K562 (cell line): ENCODE data around the gene GATA2. TPM values are rescaled to one million over a fixed set of nuclear protein-coding genes. Genes with fewer than 3 reads are reported as not detected.

Source experiments
- CBFA2T2 ChIP-seq: fragments of 450-650 bp; conservative IDR thresholded peaks from 2 replicates; pipeline ENCODE4 v1.6.1; 2017; ENCODE audit warnings: mild to moderate bottlenecking
- CXXC5 ChIP-seq: fragments of 250-450 bp; sonication (Bioruptor Pico); IDR thresholded peaks from 2 replicates; pipeline ENCODE4 v1.8.0; 2022; ENCODE audit warnings: inconsistent platforms, mild to moderate bottlenecking, moderate library complexity
- EP400 ChIP-seq: fragments of 450-650 bp; IDR thresholded peaks from 2 replicates; pipeline ENCODE4 v1.6.1; 2017; ENCODE audit warnings: antibody characterized with exemption, mild to moderate bottlenecking, moderate library complexity
- FIP1L1 ChIP-seq: fragments of 200-400 bp; formaldehyde crosslinking; IDR thresholded peaks from 2 replicates; pipeline ENCODE4 v1.6.1; 2018; ENCODE audit warnings: mild to moderate bottlenecking, low read depth, low read length; ENCODE audit not compliant: poor library complexity, severe bottlenecking
- KDM2B ChIP-seq: fragments of 250-450 bp; sonication (Bioruptor Pico); IDR thresholded peaks from 2 replicates; pipeline ENCODE4 v1.8.0; 2021; ENCODE audit warnings: mild to moderate bottlenecking, moderate library complexity
- MCM5 ChIP-seq: fragments of 450-650 bp; IDR thresholded peaks from 2 replicates; pipeline ENCODE4 v1.6.1; 2016; ENCODE audit warnings: low read depth
- MYNN ChIP-seq, 2 experiments: sonication (generic); formaldehyde crosslinking in 1 of 2; IDR thresholded peaks; 2 replicates each; pipeline versions ENCODE4 v1.5.0 to v1.6.1; 2016 to 2020; ENCODE audit warnings: antibody characterized with exemption in 1 of 2, missing genetic modification reagents in 1 of 2
- NR4A1 ChIP-seq, 2 experiments: fragments of 250-450 bp in 1 of 2; fragments of 450-650 bp in 1 of 2; sonication (Bioruptor Pico) in 1 of 2; IDR thresholded peaks; 2 replicates each; pipeline versions ENCODE4 v1.4.0 to v1.6.1; 2016 to 2020; ENCODE audit warnings: mild to moderate bottlenecking in 2 of 2, missing compliant biosample characterization in 1 of 2, missing genetic modification characterization in 1 of 2, moderate library complexity in 1 of 2
- SMAD1 ChIP-seq: fragments of 150-350 bp; IDR thresholded peaks from 2 replicates; pipeline ENCODE4 v1.6.1; 2014; ENCODE audit warnings: low read length, low read depth; ENCODE audit not compliant: partially characterized antibody
- ZBTB1 ChIP-seq: sonication (generic); formaldehyde crosslinking; IDR thresholded peaks from 2 replicates; pipeline ENCODE4 v1.8.1; 2023; ENCODE audit warnings: missing genetic modification reagents, low read depth, mild to moderate bottlenecking, borderline replicate concordance
- ZBTB2 ChIP-seq: fragments of 450-650 bp; IDR thresholded peaks from 2 replicates; pipeline ENCODE4 v1.6.1; 2016; ENCODE audit warnings: antibody characterized with exemption
- ZFP1 ChIP-seq: fragments of 450-650 bp; formaldehyde crosslinking; IDR thresholded peaks from 2 replicates; pipeline ENCODE4 v1.4.0; 2020; ENCODE audit warnings: mild to moderate bottlenecking, mixed read lengths
- polyA plus RNA-seq, 8 experiments: library from polyadenylated mRNA; depleted of rRNA in 4 of 8; stranded (reverse) in 5 of 8; unstranded in 3 of 8; fragments of >200 nt; fragmentation: Nextera tagmentation in 2 of 8; fragmentation: Illumina TruSeq in 1 of 8; extraction: Ambion mirVana in 2 of 8; extraction: Trizol in 1 of 8; gene quantifications; 2 replicates each; pipeline versions ENCODE4 v1.2.1 to v1.2.3, GENCODE V29; 2011 to 2014; ENCODE audit warnings: inconsistent platforms in 1 of 8, missing spikeins in 1 of 8
- total RNA-seq, 7 experiments: library from RNA; depleted of rRNA in 6 of 7; stranded (reverse); fragments of >200 nt in 6 of 7; fragmentation: Illumina TruSeq in 2 of 7; extraction: Trizol in 2 of 7; gene quantifications; 2 replicates each; pipeline versions ENCODE4 v1.2.1 to v1.2.3, GENCODE V29; 2011 to 2021; ENCODE audit warnings: low replicate concordance in 1 of 7
- TF ChIP-seq, protein P1 (sequence below): sonication (generic); formaldehyde crosslinking; IDR thresholded peaks from 2 replicates; pipeline ENCODE4 v1.9.0; 2022; ENCODE audit warnings: mild to moderate bottlenecking, missing genetic modification reagents
- TF ChIP-seq, protein P2 (sequence below): sonication (generic); formaldehyde crosslinking; IDR thresholded peaks from 2 replicates; pipeline ENCODE4 v1.8.1; 2023; ENCODE audit warnings: mild to moderate bottlenecking, missing genetic modification reagents
- TF ChIP-seq, protein P3 (sequence below), 2 experiments: fragments of 450-650 bp; conservative IDR thresholded peaks; 2 replicates each; pipeline ENCODE4 v1.6.1; 2017; ENCODE audit warnings: mild to moderate bottlenecking in 2 of 2, moderate library complexity in 2 of 2
- TF ChIP-seq, protein P4 (sequence below): fragments of 450-650 bp; formaldehyde crosslinking; IDR thresholded peaks from 2 replicates; pipeline ENCODE4 v1.4.0; 2020; ENCODE audit warnings: mild to moderate bottlenecking, moderate library complexity
- TF ChIP-seq, protein P5 (sequence below): sonication (generic); formaldehyde crosslinking; IDR thresholded peaks from 2 replicates; pipeline ENCODE4 v1.8.1; 2022; ENCODE audit warnings: missing genetic modification reagents

GATA2 gene
- total and polyA plus RNA-seq, 9 of the 15 experiments (the other 6 are each of a cell fraction or from before 2014, with no cell fraction given) = 8.5 to 218 (median 50.8) TPM

GRCh38 chr3:128496602-128497304, 3.8 kb upstream of the GATA2 start (continued):
- TF ChIP-seq, protein P1, sequence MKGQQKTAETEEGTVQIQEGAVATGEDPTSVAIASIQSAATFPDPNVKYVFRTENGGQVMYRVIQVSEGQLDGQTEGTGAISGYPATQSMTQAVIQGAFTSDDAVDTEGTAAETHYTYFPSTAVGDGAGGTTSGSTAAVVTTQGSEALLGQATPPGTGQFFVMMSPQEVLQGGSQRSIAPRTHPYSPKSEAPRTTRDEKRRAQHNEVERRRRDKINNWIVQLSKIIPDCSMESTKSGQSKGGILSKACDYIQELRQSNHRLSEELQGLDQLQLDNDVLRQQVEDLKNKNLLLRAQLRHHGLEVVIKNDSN = peak; percentile 81
- TF ChIP-seq EP400 (peak; percentile 60; the same call in 1 of the 2 replicates), SMAD1 (no peak), MCM5 (no peak), NR4A1 (CRISPR knock-in tag; IDR thresholded peaks at IDR 0.05) (no peak), NR4A1 (tag; IDR thresholded peaks at IDR 0.05) (no peak), ZBTB1 (CRISPR knock-in tag) (peak; percentile 71; the same call in 1 of the 2 replicates), FIP1L1 (peak; percentile 85), ZFP1 (CRISPR knock-in tag) (no peak), CXXC5 (CRISPR knock-in tag) (0 out of 2 replicates have a peak, but pooled peaks have one; percentile 70), CBFA2T2 (peak; percentile 32; the same call in 1 of the 2 replicates), ZBTB2 (0 out of 2 replicates have a peak, but pooled peaks have one; percentile 18), MYNN (IDR thresholded peaks at IDR 0.05) (peak; percentile 88), MYNN (CRISPR knock-in tag; IDR thresholded peaks at IDR 0.05) (no peak), KDM2B (CRISPR knock-in tag) (no peak)
- TF ChIP-seq, protein P2, sequence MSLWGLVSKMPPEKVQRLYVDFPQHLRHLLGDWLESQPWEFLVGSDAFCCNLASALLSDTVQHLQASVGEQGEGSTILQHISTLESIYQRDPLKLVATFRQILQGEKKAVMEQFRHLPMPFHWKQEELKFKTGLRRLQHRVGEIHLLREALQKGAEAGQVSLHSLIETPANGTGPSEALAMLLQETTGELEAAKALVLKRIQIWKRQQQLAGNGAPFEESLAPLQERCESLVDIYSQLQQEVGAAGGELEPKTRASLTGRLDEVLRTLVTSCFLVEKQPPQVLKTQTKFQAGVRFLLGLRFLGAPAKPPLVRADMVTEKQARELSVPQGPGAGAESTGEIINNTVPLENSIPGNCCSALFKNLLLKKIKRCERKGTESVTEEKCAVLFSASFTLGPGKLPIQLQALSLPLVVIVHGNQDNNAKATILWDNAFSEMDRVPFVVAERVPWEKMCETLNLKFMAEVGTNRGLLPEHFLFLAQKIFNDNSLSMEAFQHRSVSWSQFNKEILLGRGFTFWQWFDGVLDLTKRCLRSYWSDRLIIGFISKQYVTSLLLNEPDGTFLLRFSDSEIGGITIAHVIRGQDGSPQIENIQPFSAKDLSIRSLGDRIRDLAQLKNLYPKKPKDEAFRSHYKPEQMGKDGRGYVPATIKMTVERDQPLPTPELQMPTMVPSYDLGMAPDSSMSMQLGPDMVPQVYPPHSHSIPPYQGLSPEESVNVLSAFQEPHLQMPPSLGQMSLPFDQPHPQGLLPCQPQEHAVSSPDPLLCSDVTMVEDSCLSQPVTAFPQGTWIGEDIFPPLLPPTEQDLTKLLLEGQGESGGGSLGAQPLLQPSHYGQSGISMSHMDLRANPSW (CRISPR knock-in tag) = no peak
- TF ChIP-seq, protein P3, sequence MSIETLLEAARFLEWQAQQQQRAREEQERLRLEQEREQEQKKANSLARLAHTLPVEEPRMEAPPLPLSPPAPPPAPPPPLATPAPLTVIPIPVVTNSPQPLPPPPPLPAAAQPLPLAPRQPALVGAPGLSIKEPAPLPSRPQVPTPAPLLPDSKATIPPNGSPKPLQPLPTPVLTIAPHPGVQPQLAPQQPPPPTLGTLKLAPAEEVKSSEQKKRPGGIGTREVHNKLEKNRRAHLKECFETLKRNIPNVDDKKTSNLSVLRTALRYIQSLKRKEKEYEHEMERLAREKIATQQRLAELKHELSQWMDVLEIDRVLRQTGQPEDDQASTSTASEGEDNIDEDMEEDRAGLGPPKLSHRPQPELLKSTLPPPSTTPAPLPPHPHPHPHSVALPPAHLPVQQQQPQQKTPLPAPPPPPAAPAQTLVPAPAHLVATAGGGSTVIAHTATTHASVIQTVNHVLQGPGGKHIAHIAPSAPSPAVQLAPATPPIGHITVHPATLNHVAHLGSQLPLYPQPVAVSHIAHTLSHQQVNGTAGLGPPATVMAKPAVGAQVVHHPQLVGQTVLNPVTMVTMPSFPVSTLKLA (conservative IDR thresholded peaks at IDR 0.05) = peak; percentile 25 to 51
- TF ChIP-seq, protein P4, sequence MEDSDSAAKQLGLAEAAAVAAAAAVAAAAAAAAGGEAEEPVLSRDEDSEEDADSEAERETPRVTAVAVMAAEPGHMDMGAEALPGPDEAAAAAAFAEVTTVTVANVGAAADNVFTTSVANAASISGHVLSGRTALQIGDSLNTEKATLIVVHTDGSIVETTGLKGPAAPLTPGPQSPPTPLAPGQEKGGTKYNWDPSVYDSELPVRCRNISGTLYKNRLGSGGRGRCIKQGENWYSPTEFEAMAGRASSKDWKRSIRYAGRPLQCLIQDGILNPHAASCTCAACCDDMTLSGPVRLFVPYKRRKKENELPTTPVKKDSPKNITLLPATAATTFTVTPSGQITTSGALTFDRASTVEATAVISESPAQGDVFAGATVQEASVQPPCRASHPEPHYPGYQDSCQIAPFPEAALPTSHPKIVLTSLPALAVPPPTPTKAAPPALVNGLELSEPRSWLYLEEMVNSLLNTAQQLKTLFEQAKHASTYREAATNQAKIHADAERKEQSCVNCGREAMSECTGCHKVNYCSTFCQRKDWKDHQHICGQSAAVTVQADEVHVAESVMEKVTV (CRISPR knock-in tag) = no peak
- TF ChIP-seq, protein P5, sequence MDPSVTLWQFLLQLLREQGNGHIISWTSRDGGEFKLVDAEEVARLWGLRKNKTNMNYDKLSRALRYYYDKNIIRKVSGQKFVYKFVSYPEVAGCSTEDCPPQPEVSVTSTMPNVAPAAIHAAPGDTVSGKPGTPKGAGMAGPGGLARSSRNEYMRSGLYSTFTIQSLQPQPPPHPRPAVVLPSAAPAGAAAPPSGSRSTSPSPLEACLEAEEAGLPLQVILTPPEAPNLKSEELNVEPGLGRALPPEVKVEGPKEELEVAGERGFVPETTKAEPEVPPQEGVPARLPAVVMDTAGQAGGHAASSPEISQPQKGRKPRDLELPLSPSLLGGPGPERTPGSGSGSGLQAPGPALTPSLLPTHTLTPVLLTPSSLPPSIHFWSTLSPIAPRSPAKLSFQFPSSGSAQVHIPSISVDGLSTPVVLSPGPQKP (CRISPR knock-in tag) = no peak
